B cell (primary cell): Measurements from ENCODE around the gene ANKMY2. TPM values are rescaled to one million over a fixed set of nuclear protein-coding genes. Genes with fewer than 3 reads are reported as not detected.

ENCODE experiments used
- ATAC-seq: fragments of 200-7000 bp; cut with Tn5 transposase; one replicate; pipeline ENCODE4 v1.10.0; 2021; ENCODE audit warnings: low read depth, mild to moderate bottlenecking, moderate number of reproducible peaks, moderate library complexity
- CTCF ChIA-PET: fragments of 350-600 bp; sonication (Branson Sonifier 250); formaldehyde crosslinking; loops from one replicate; lab custom pipeline; 2021; ENCODE audit warnings: antibody characterized with exemption, inconsistent platforms; lab: Charles Lee
- POLR2A ChIA-PET: fragments of 350-600 bp; sonication (Branson Sonifier 250); formaldehyde crosslinking; loops from one replicate; lab custom pipeline; 2021; ENCODE audit warnings: antibody characterized with exemption; lab: Charles Lee
- DNase-seq: peaks from one replicate; pipeline ENCODE4 v3.0.0; 2013
- H2AFZ ChIP-seq: 2 replicates; pipeline ENCODE4 v1.6.1; 2012; ENCODE audit warnings: mild to moderate bottlenecking, low read depth, low read length; ENCODE audit not compliant: insufficient read depth, poor library complexity, severe bottlenecking
- H3K27ac ChIP-seq, 2 donors: 1 replicate in 1 of 2; 2 replicates in 1 of 2; pipeline ENCODE4 v1.5.1; 2012 to 2013; ENCODE audit warnings: low read length in 2 of 2, mild to moderate bottlenecking in 2 of 2, moderate library complexity in 1 of 2
- H3K27me3 ChIP-seq, 4 experiments: fragments of 200-600 bp in 1 of 4; sonication (generic) in 1 of 4; replicated peaks in 1 of 4; 1 replicate in 2 of 4; 2 replicates in 2 of 4; pipeline versions ENCODE4 v1.6.1 to v1.7.0; 2013 to 2016; ENCODE audit warnings: low read length in 3 of 4, mild to moderate bottlenecking in 2 of 4, mixed read lengths in 1 of 4, moderate library complexity in 1 of 4; ENCODE audit not compliant: insufficient read depth in 4 of 4, control insufficient read depth in 3 of 4; ENCODE audit errors: control extremely low read depth in 1 of 4
- H3K36me3 ChIP-seq, 2 experiments: replicated peaks in 1 of 2; 1 replicate in 1 of 2; 2 replicates in 1 of 2; pipeline versions ENCODE4 v1.6.1 to v1.7.1; 2013; ENCODE audit warnings: low read length in 1 of 2; ENCODE audit not compliant: insufficient read depth in 2 of 2, control insufficient read depth in 1 of 2; ENCODE audit errors: control extremely low read depth in 1 of 2, extremely low read depth in 1 of 2
- H3K4me1 ChIP-seq, 2 donors: fragments of 200-600 bp in 1 of 2; sonication (generic) in 1 of 2; 1 replicate in 1 of 2; 2 replicates in 1 of 2; pipeline versions ENCODE4 v1.5.1 to v1.6.1; 2013 to 2017; ENCODE audit warnings: low read length in 2 of 2; ENCODE audit not compliant: control insufficient read depth in 2 of 2, insufficient read depth in 2 of 2
- H3K4me2 ChIP-seq: replicated peaks from 2 replicates; pipeline ENCODE3; 2012; ENCODE audit warnings: mild to moderate bottlenecking, low read depth, low read length; ENCODE audit not compliant: poor library complexity, severe bottlenecking
- H3K4me3 ChIP-seq, 5 experiments: fragments of 200-600 bp in 1 of 5; sonication (generic) in 1 of 5; 1 replicate in 3 of 5; 2 replicates in 2 of 5; pipeline versions ENCODE4 v1.5.1 to v1.7.0; 2011 to 2016; ENCODE audit warnings: low read length in 4 of 5, mild to moderate bottlenecking in 4 of 5, low read depth in 2 of 5, control low read depth in 1 of 5, moderate library complexity in 1 of 5; ENCODE audit not compliant: insufficient read depth in 1 of 5; ENCODE audit errors: control extremely low read depth in 1 of 5, extremely low read depth in 1 of 5
- H3K79me2 ChIP-seq: fragments of 200-600 bp; sonication (generic); one replicate; pipeline ENCODE4 v1.6.0; 2016; ENCODE audit warnings: low read length; ENCODE audit not compliant: control insufficient read depth, insufficient read depth
- H3K9ac ChIP-seq: fragments of 200-600 bp; sonication (generic); 2 replicates; pipeline ENCODE4 v1.6.1; 2017; ENCODE audit warnings: mild to moderate bottlenecking, low read length, moderate library complexity
- H3K9me3 ChIP-seq, 3 donors: one replicate each; pipeline versions ENCODE4 v1.6.1 to v1.7.1; 2013; ENCODE audit warnings: low read length in 2 of 3; ENCODE audit not compliant: control insufficient read depth in 2 of 3, insufficient read depth in 1 of 3; ENCODE audit errors: control extremely low read depth in 1 of 3
- H4K20me1 ChIP-seq: 2 replicates; pipeline ENCODE4 v1.6.0; 2012; ENCODE audit warnings: mild to moderate bottlenecking, low read length; ENCODE audit not compliant: insufficient read depth, control insufficient read depth, poor library complexity, severe bottlenecking
- H3K27ac Mint-ChIP-seq: one replicate; pipeline ENCODE4 v1.8.0; 2021; ENCODE audit warnings: mixed read lengths
- H3K27me3 Mint-ChIP-seq: one replicate; pipeline ENCODE4 v1.8.0; 2021; ENCODE audit warnings: mixed read lengths
- H3K4me1 Mint-ChIP-seq: one replicate; pipeline ENCODE4 v1.8.0; 2021; ENCODE audit warnings: mixed read lengths
- H3K4me3 Mint-ChIP-seq: one replicate; pipeline ENCODE4 v1.8.0; 2021; ENCODE audit warnings: mixed read lengths
- H3K9me3 Mint-ChIP-seq: one replicate; pipeline ENCODE4 v1.8.0; 2022; ENCODE audit warnings: mixed read lengths; ENCODE audit not compliant: insufficient read depth
- EZH2 ChIP-seq: IDR thresholded peaks from 2 replicates; pipeline ENCODE4 v1.6.1; 2012; ENCODE audit warnings: borderline replicate concordance, low read depth, mild to moderate bottlenecking, moderate library complexity, low read length; ENCODE audit not compliant: insufficient read depth, poor library complexity, severe bottlenecking
- WGBS: methylation state at CpG from one replicate; pipeline ENCODE4 v1.1.5; 2013; ENCODE audit warnings: missing lambda C conversion rate; ENCODE audit not compliant: insufficient coverage; 5-methylcytosine and 5-hydroxymethylcytosine counted together
- intact Hi-C: fragments of 100-400 bp; cut with micrococcal nuclease; formaldehyde crosslinking; loops from one replicate; pipeline ENCODE4 v1.10.0; 2022
- polyA plus RNA-seq: library from polyadenylated mRNA; depleted of rRNA; stranded (reverse); fragments of >200 nt; gene quantifications from 2 replicates; pipeline ENCODE4 v1.2.3, GENCODE V29; 2012
- total RNA-seq, 2 donors: library from RNA; stranded (reverse); fragments of 120-200 nt in 1 of 2; gene quantifications; 1 replicate in 1 of 2; 2 replicates in 1 of 2; pipeline versions ENCODE4 v1.2.3 to v1.2.4, GENCODE V29; 2013 to 2022
- TF ChIP-seq, protein P1 (sequence below): fragments of 200-600 bp; IDR thresholded peaks from one replicate; pipeline ENCODE4 v1.8.0; 2022; ENCODE audit warnings: antibody characterized with exemption, mild to moderate bottlenecking

ANKMY2 gene
- total and polyA plus RNA-seq, 2 donors (not counting 1 experiment from before 2014, with no cell fraction given) = 7.6 to 17.8 TPM

DNA sequence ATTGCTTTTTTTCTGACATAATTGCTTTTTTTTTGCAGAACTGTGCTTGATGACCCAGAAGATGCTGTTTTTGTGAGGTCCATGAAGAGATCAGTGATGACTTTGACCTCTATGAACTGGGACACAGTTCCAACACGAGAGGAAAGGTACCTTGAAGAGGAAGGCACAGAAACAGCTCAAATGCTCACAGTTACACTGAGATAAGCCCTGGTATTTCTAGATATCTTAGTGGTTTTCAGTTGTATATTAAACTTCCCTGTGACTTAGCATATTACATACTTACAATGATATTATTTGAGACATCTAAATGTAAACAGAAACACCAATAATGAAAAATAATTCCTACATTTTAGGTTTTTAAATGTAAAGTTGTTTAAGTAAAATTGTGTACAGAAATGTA is 64.3 kb downstream of the ANKMY2 start:
- WGBS = 33% methylated on average over 1 of the region's 1 CpG
- no peak overlapping the region for H3K4me3 Mint-ChIP-seq
- H3K9me3 Mint-ChIP-seq = no peaks in the 10 kb centered on the region
- no peaks in the 10 kb centered on the region for H4K20me1 ChIP-seq
- no peak for TF ChIP-seq EZH2
- TF ChIP-seq, protein P1, sequence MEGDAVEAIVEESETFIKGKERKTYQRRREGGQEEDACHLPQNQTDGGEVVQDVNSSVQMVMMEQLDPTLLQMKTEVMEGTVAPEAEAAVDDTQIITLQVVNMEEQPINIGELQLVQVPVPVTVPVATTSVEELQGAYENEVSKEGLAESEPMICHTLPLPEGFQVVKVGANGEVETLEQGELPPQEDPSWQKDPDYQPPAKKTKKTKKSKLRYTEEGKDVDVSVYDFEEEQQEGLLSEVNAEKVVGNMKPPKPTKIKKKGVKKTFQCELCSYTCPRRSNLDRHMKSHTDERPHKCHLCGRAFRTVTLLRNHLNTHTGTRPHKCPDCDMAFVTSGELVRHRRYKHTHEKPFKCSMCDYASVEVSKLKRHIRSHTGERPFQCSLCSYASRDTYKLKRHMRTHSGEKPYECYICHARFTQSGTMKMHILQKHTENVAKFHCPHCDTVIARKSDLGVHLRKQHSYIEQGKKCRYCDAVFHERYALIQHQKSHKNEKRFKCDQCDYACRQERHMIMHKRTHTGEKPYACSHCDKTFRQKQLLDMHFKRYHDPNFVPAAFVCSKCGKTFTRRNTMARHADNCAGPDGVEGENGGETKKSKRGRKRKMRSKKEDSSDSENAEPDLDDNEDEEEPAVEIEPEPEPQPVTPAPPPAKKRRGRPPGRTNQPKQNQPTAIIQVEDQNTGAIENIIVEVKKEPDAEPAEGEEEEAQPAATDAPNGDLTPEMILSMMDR = no peak
- intact Hi-C loops = no loop called here
- ATAC-seq (no peak), DNase-seq (no peak)
- no peak overlapping the region for H3K27ac ChIP-seq
- no peak overlapping the region for H3K9ac ChIP-seq
- no peaks in the 10 kb centered on the region for H3K36me3 ChIP-seq
- no peak overlapping the region for H3K27ac Mint-ChIP-seq
- H3K27me3 Mint-ChIP-seq = peaks cover 5% of the 10 kb centered on the region
- H3K9me3 ChIP-seq = peaks cover 0 to 12% (median 0%) of the 10 kb centered on the region in 3 donors
- no peak overlapping the region for H2AFZ ChIP-seq
- H3K27me3 ChIP-seq = no peaks in the 10 kb centered on the region
- POLR2A ChIA-PET = no interaction called here
- H3K4me3 ChIP-seq = no peak overlapping the region
- no peaks in the 10 kb centered on the region for H3K4me1 Mint-ChIP-seq
- H3K4me2 ChIP-seq = no peak overlapping the region
- H3K4me1 ChIP-seq = no peaks in the 10 kb centered on the region
- CTCF ChIA-PET = no interaction called here
- no peaks in the 10 kb centered on the region for H3K79me2 ChIP-seq

DNA sequence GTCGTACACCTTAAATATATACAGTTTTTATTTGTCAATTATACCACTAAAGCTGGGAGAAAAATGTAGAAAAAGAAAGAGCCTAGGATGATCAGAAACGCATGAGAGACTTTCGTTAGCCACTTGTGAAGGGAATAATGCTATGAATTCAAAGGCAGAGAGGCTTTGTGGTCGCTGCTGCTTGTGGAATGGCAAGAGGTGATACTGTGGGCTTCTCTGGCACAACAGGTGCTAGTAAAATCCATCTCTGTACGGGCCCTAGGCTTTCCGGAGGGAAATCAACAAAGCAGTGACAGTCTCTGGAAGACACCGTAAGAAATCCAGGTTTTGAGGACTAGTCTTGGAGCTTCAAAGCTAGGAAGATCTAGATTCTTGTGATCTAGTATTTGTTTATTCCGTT is 66.3 kb downstream of the ANKMY2 start:
- ATAC-seq (no peak), DNase-seq (no peak)
- TF ChIP-seq, protein P1 = no peak
- TF ChIP-seq EZH2 = no peak
- Histone ChIP-seq H4K20me1 (no peaks in the 10 kb centered on the region), H3K4me2 (no peak overlapping the region), H3K9ac (no peak overlapping the region), H3K4me1 (no peaks in the 10 kb centered on the region), H3K27me3 (no peaks in the 10 kb centered on the region), H3K36me3 (no peaks in the 10 kb centered on the region), H2AFZ (no peak overlapping the region), H3K79me2 (no peaks in the 10 kb centered on the region), H3K4me3 (no peak overlapping the region), H3K27ac (no peak overlapping the region), H3K9me3 (peaks cover 0 to 9% (median 0%) of the 10 kb centered on the region in 3 donors)
- Mint-ChIP-seq H3K4me1 (no peaks in the 10 kb centered on the region), H3K27me3 (peaks cover 2% of the 10 kb centered on the region), H3K9me3 (no peaks in the 10 kb centered on the region), H3K27ac (no peak overlapping the region), H3K4me3 (no peak overlapping the region)
- POLR2A ChIA-PET = no interaction called here
- CTCF ChIA-PET = interaction anchor here (1.9 kb wide), 1 partner anchor 14 kb away, joined by 7 read pairs; no protein-coding TSS in a partner anchor
- intact Hi-C loops = no loop called here
- 89% methylated on average over 6 of the region's 8 CpGs for WGBS
